AG04449 (cell line): Measurements from ENCODE around the gene CAMK4.

Source experiments
- CTCF ChIA-PET: fragments of 350-600 bp; formaldehyde crosslinking; extraction: SDS; loops from one replicate; lab custom pipeline; 2021; ENCODE audit warnings: antibody characterized with exemption; lab: Yijun Ruan, JAX
- POLR2A ChIA-PET: fragments of 400-600, 350-600 bp; formaldehyde crosslinking; extraction: SDS; loops from one replicate; lab custom pipeline; 2020; ENCODE audit warnings: antibody characterized with exemption, inconsistent platforms; lab: Yijun Ruan, JAX
- DNase-seq: peaks from one replicate; pipeline ENCODE4 v3.0.0-alpha.2; 2010; ENCODE audit warnings: low read depth, low spot score
- H3K4me3 ChIP-seq: 2 replicates; pipeline ENCODE4 v1.5.1; 2011; ENCODE audit warnings: low read depth, mild to moderate bottlenecking, control low read depth, low read length
- TF ChIP-seq, protein P1 (sequence below): IDR thresholded peaks from one replicate; pipeline ENCODE4 v1.5.1; 2011; ENCODE audit warnings: mild to moderate bottlenecking, moderate library complexity, low read length, control low read depth, inconsistent platforms; ENCODE audit not compliant: insufficient read depth; ENCODE audit errors: missing control alignments

The CAMK4 gene

DNA sequence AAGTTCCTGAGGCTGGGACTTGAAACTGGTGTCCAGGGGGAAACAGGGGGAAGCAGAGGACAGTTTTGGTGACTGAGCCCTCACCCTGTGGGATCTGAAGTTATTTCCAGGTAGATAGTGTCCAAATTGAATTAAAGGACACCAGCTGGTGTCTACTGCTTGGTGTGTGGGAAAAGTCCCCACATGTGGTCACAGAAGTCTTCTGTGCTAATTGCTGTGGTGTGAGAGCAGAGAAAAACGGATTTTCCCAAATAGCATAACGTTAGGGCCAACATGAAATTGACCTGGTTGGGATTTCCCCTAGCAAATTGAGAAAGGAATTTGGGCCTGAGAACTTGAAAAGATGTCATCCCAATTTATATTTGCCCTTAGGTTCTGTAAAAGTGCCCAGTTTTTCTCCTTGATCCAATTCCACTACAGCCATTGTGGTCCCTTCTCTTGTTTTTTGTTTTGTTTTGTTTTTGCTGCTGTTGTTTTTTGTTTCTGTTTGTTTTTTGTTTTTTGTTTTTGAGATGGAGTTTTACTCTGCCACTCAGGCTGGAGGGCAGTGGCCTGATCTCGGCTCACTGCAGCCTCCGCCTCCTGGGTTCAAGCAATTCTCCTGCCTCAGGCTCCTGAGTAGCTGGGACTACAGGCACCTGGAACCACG is 293.8 kb downstream of the CAMK4 start:
- TF ChIP-seq, protein P1, sequence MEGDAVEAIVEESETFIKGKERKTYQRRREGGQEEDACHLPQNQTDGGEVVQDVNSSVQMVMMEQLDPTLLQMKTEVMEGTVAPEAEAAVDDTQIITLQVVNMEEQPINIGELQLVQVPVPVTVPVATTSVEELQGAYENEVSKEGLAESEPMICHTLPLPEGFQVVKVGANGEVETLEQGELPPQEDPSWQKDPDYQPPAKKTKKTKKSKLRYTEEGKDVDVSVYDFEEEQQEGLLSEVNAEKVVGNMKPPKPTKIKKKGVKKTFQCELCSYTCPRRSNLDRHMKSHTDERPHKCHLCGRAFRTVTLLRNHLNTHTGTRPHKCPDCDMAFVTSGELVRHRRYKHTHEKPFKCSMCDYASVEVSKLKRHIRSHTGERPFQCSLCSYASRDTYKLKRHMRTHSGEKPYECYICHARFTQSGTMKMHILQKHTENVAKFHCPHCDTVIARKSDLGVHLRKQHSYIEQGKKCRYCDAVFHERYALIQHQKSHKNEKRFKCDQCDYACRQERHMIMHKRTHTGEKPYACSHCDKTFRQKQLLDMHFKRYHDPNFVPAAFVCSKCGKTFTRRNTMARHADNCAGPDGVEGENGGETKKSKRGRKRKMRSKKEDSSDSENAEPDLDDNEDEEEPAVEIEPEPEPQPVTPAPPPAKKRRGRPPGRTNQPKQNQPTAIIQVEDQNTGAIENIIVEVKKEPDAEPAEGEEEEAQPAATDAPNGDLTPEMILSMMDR: no peak
- no peak for DNase-seq
- ChIA-PET CTCF (interaction anchor here (1.5 to 4.7 kb wide), 3 partner anchors 13 to 33 kb away, joined by 6 to 29 read pairs (median 9); no protein-coding TSS in a partner anchor), POLR2A (no interaction called here)
- H3K4me3 ChIP-seq: no peak overlapping the region

DNA sequence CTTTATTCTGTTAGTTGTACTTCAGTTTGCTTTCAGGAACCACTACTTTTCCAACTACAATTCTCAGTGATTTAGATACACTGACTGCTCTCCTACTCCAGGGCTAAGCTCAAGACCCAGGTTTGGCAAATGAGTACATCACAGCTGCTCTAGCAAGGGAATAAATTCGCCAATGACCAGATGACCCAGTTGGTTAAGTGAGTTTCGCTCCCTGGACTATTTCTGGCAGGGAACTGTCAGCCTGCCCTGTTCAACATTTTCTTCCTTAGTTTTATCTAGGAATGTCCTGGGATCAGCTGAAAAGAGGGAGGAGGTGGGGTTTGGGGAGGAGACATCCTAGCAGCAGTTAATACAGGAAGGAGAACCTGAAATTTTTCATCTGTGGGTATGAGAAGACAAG is 294.6 kb downstream of the CAMK4 start:
- TF ChIP-seq, protein P1: no peak

DNA sequence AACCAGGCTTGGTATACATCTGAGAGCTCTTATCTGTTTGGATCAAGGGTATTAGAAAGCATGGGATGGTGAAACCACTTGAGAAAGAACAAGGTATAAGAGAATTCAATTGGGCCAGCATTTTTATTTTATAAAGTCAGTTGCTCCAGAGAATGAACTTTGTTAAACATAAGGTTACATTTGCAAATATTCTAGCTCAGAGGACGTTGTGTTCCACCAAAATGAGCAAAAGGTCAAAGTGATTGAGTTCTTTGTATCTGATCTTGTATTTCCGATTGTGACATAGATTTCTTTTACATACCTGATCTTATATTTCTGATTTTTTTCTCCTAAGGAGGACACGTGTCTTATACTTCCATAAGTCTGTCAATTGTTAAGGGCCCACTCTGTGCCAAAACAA is 296.7 kb downstream of the CAMK4 start:
- TF ChIP-seq, protein P1: no peak
- ChIA-PET POLR2A (no interaction called here), CTCF (interaction anchor here (4.7 kb wide), 1 partner anchor 10 kb away, joined by 29 read pairs; no protein-coding TSS in a partner anchor)
- DNase-seq: no peak
- no peak overlapping the region for H3K4me3 ChIP-seq

More for the DNA sequence above, 294.6 kb downstream of the CAMK4 start:
- ChIA-PET POLR2A (no interaction called here), CTCF (interaction anchor here (4.7 kb wide), 1 partner anchor 12 kb away, joined by 29 read pairs; no protein-coding TSS in a partner anchor)
- DNase-seq: no peak
- H3K4me3 ChIP-seq: no peak overlapping the region

DNA sequence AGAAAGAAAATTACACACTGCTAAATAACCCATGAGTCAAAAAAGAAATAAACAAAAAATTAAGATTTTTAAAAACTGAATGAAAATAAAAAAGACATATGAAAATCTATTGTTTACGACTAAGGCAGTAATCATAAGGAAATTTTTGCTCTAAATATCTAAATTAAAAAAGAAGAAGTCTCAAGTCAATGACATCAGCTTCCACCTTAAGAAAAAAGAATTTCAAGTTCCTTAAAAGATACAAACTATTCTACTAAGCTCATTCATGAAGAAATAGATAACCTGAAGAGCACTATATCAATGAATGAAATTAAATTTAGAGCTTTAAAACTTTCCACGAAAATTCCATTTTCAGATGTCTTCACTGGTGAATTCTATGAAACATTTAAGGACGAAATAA is 303.9 kb downstream of the CAMK4 start:
- TF ChIP-seq, protein P1: no peak
- CTCF ChIA-PET: no interaction called here
- POLR2A ChIA-PET: no interaction called here
- no peak overlapping the region for H3K4me3 ChIP-seq
- DNase-seq: no peak

DNA sequence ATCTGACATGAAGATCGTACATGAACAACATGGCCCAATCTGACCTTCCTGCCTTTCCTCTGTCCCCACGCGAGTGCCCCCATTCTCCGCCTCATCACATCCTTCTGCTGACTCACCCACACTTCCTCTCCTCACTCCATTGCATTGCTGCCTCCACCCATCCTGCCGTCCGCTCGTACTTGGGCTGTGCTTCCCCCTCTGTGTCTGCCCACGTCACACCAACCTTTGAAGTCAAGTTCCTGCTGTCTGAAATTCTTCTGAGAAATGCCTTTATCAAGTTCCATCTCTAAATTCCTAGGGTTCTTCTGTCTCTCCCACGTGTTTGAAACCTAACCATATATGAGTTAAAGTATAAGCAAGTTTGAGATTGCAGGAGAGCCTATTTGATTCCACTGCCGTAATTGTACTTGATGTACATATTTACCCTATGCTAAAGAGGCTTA is 306.1 kb downstream of the CAMK4 start:
- DNase-seq: peak; percentile 68
- TF ChIP-seq, protein P1: no peak
- ChIA-PET CTCF (interaction anchor here (0.9 to 4.3 kb wide), 14 partner anchors 10 to 615 kb away, joined by 3 to 43 read pairs (median 8); partner anchors contain the start of gene NREP), POLR2A (no interaction called here)
- H3K4me3 ChIP-seq: no peak overlapping the region

DNA sequence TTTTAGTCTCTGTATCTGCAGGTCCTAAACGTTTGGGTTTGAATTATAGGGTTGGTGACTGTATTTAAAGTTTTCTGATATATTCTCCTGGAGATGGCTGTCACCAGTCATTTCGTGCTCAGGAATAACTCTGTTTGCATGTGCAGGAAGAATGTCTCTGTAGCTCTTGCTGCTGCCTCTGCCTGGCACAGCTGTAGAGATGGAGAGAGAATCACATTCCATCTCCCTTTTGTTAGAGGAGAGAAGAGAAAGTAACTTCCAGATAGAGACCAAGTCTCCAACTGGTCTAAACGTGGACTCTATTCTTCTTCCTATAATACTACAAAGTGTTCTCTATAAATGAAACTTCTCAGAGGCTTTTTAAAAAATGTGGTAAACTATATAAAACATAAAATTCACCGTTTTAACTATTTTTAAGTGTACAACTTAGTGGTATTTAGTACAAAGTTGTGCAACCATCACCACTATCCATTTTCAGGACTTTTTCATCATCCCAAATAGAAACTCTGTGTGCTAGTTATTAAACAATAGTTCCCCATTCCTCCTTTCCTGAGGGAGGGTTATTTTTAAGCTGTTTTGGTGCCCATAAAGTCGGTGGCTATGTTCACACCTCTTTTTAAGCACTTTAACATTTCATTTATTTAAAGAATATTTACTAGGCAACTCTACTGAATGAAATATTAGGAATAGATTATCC is 308.9 kb downstream of the CAMK4 start:
- TF ChIP-seq, protein P1: no peak
- CTCF ChIA-PET: interaction anchor here (1.0 to 4.3 kb wide), 11 partner anchors 9 to 629 kb away, joined by 3 to 33 read pairs (median 6); partner anchors contain the start of gene STARD4
- POLR2A ChIA-PET: interaction anchor here (1.1 kb wide), 1 partner anchor 225 kb away, joined by 3 read pairs; no protein-coding TSS in a partner anchor

More for the DNA sequence above, 308.9 kb downstream of the CAMK4 start:
- no peak for DNase-seq
- no peak overlapping the region for H3K4me3 ChIP-seq
